ENCODE results near the gene CABLES1.

DNA sequence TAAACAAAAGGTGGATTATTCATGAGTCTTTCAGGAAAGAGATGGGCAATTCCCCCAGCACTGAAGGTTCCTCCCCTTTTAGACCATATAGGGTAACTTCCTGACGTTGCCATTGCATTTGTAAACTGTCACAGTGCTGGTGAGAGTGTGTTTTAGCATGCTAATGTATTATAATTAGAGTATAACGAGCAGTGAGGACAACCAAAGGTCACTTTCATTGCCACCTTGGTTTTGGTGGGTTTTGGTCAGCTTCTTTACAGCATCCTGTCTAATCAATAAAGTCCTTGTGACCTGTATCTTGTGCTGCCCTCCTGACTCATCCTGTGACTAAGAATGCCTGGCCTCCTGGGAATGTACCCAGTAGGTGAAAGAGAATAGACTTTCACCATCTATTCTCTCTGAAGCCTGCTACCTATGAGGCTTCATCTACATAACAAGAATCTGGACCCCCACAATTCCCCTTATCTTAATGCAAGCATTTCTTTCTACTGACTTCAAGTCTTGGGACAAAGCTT is 148.7 kb downstream of the CABLES1 start:
- TF ChIP-seq CTCF (IDR thresholded peaks at IDR 0.05 in 4 of 5, conservative IDR thresholded peaks at IDR 0.05 in 1 of 5): no peak
- TF ChIP-seq POLR2A (IDR thresholded peaks at IDR 0.05): no peak
